ENCODE data around the gene STPG4.

GRCh38 chr2:47201224-47201623 is 46.1 kb upstream of the STPG4 start:
- TF ChIP-seq POLR2A (IDR thresholded peaks at IDR 0.05; ENCODE audit: low read depth, low read length) (no peak), POLR2AphosphoS5 (IDR thresholded peaks at IDR 0.05; ENCODE audit: low read depth, low read length) (no peak), TAF1 (IDR thresholded peaks at IDR 0.05; ENCODE audit: low read depth, low read length) (no peak), PAX5 (IDR thresholded peaks at IDR 0.05; ENCODE audit: insufficient read depth, low read length, severe bottlenecking) (no peak)

Measured in GM12891 (cell line).